ENCODE measurements around the gene ARL4C.
A peak's percentile ranks its signal among the peaks of the same experiment; 100 is the strongest.

ARL4C gene

GRCh38 chr2:234514873-234515638, 18.2 kb upstream of the ARL4C start:
- H3K4me3 ChIP-seq (ENCODE audit: low read length), result no peak overlapping the region
- TF ChIP-seq CTCF (conservative IDR thresholded peaks at IDR 0.05; ENCODE audit: low read depth, low read length), result no peak
- no peak for DNase-seq (ENCODE audit: low read depth)

GRCh38 chr2:234514099-234514498, 17.2 kb upstream of the ARL4C start:
- TF ChIP-seq CTCF (conservative IDR thresholded peaks at IDR 0.05; ENCODE audit: low read depth, low read length), result no peak
- no peak overlapping the region for H3K4me3 ChIP-seq (ENCODE audit: low read length)
- no peak for DNase-seq (ENCODE audit: low read depth)

- H3K4me3 ChIP-seq (ENCODE audit: low read length), result no peak overlapping the region
- no peak for DNase-seq (ENCODE audit: low read depth)
- no peak for TF ChIP-seq CTCF (conservative IDR thresholded peaks at IDR 0.05; ENCODE audit: low read depth, low read length)
Observed at GRCh38 chr2:234512884-234513669, 16.2 kb upstream of the ARL4C start.

GRCh38 chr2:234502919-234503285, 6.0 kb upstream of the ARL4C start:
- H3K4me3 ChIP-seq (ENCODE audit: low read length), result no peak overlapping the region
- no peak for TF ChIP-seq CTCF (conservative IDR thresholded peaks at IDR 0.05; ENCODE audit: low read depth, low read length)
- DNase-seq (ENCODE audit: low read depth), result no peak

GRCh38 chr2:234502285-234502918, 5.5 kb upstream of the ARL4C start:
- peak; percentile 55 for DNase-seq (ENCODE audit: low read depth)
- H3K4me3 ChIP-seq (ENCODE audit: low read length), result no peak overlapping the region
- no peak for TF ChIP-seq CTCF (conservative IDR thresholded peaks at IDR 0.05; ENCODE audit: low read depth, low read length)

GRCh38 chr2:234500394-234501006, 3.6 kb upstream of the ARL4C start:
- H3K4me3 ChIP-seq (ENCODE audit: low read length), result no peak overlapping the region

More at GRCh38 chr2:234500394-234501006, 3.6 kb upstream of the ARL4C start:
- no peak for DNase-seq (ENCODE audit: low read depth)
- peak; percentile 56 for TF ChIP-seq CTCF (conservative IDR thresholded peaks at IDR 0.05; ENCODE audit: low read depth, low read length)
